H1 (cell line): Measurements from ENCODE around the gene TET2.

Source experiments
- BACH1 ChIP-seq: IDR thresholded peaks from 2 replicates; pipeline ENCODE4 v1.6.1; 2012; ENCODE audit warnings: low read length, improper control_type of control experiment
- CHD2 ChIP-seq: IDR thresholded peaks from 2 replicates; pipeline ENCODE4 v1.6.1; 2012; ENCODE audit warnings: low read length, improper control_type of control experiment
- CTCF ChIP-seq, 3 experiments: IDR thresholded peaks; 1 replicate in 2 of 3; 2 replicates in 1 of 3; pipeline versions ENCODE4 v1.5.1 to v1.6.1; 2011; ENCODE audit warnings: low read length in 3 of 3, mild to moderate bottlenecking in 3 of 3, inconsistent platforms in 2 of 3, low read depth in 1 of 3, moderate library complexity in 1 of 3; ENCODE audit not compliant: insufficient read depth in 1 of 3; ENCODE audit errors: control extremely low read depth in 1 of 3
- EP300 ChIP-seq, 2 experiments: IDR thresholded peaks; 1 replicate in 1 of 2; 2 replicates in 1 of 2; pipeline ENCODE4 v1.6.1; 2011 to 2012; ENCODE audit warnings: low read depth in 2 of 2, low read length in 2 of 2, mild to moderate bottlenecking in 2 of 2, borderline replicate concordance in 1 of 2, inconsistent platforms in 1 of 2, moderate library complexity in 1 of 2
- POLR2A ChIP-seq, 2 experiments: IDR thresholded peaks; 1 replicate in 1 of 2; 2 replicates in 1 of 2; pipeline ENCODE4 v1.6.1; 2011; ENCODE audit warnings: low read depth in 2 of 2, low read length in 2 of 2, mild to moderate bottlenecking in 2 of 2; ENCODE audit errors: control extremely low read depth in 1 of 2
- RNF2 ChIP-seq: fragments of 200-900, 300-1000 bp; sonication (generic); IDR thresholded peaks from 2 replicates; pipeline ENCODE4 v1.7.1; 2016; ENCODE audit warnings: borderline replicate concordance, low read depth, mild to moderate bottlenecking, antibody characterized with exemption, low read length; ENCODE audit not compliant: poor library complexity, severe bottlenecking; ENCODE audit errors: missing control alignments
- SP2 ChIP-seq: IDR thresholded peaks from 2 replicates; pipeline ENCODE4 v1.6.1; 2012; ENCODE audit warnings: mild to moderate bottlenecking, low read length, inconsistent platforms
- SUZ12 ChIP-seq: fragments of 200-600 bp; sonication (generic); IDR thresholded peaks from 2 replicates; pipeline ENCODE4 v1.6.1; 2012; ENCODE audit warnings: mild to moderate bottlenecking, inconsistent platforms, low read length, moderate library complexity, mixed read lengths

- TF ChIP-seq EP300 (IDR thresholded peaks at IDR 0.05; ENCODE audit: borderline replicate concordance in 1 of 2, low read depth in 2 of 2, low read length in 2 of 2) (no peak), CHD2 (no peak), CTCF (IDR thresholded peaks at IDR 0.05; ENCODE audit: control extremely low read depth in 1 of 3, insufficient read depth in 1 of 3, low read depth in 1 of 3, low read length in 3 of 3) (no peak), SP2 (no peak), POLR2A (IDR thresholded peaks at IDR 0.05; ENCODE audit: control extremely low read depth in 1 of 2, low read depth in 2 of 2, low read length in 2 of 2) (no peak), BACH1 (no peak), SUZ12 (no peak), RNF2 (no peak)
Measured at GRCh38 chr4:105126311-105127169, 20.1 kb upstream of the TET2 start.
